ENCODE measurements around the gene DENND6B. TPM values are rescaled to one million over a fixed set of nuclear protein-coding genes. Genes with fewer than 3 reads are reported as not detected.

The DENND6B gene
- total and polyA plus RNA-seq, 4 donors, result 0.86 to 1.2 (median 1.1) TPM

DNA sequence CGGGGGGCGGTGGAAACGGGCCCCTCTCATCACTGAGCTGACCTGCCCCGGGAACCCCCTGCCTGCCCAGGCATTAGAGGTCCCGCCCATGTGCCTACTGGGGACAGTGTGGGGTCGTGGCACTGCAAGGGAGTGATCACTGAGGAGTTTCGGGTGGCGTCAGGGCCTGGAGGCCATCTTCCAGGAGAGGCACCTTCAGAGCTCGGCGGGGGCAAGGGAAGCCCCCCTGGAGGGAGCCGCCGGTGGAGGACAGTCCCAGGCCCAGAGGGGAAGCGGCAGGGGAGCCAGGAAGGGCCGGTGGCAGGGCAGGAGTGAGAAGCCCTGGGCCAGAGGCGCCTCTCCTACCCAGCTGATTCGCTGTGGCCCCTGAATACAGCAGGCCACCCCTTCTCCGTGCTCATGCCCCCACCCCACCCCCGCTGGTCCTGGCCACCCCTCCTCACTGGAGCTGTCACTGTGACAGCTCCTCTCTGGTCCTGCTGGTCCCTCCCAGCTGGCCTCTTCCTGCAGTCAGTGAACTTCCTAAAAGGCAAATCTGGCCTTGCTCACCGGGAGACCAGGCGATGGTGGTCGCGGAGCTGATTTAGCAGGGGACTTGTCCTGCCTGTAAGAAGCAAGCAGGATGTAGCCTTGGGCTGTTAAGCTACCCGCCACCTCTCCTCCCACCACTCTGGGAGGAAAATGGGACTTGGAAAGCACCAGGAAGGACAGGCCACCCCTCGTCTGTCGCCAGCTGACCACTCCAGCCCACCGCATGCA, 54.6 kb downstream of the DENND6B start:
- peaks cover 30 to 47% (median 36%) of the 10 kb centered on the region in 4 donors for H3K4me1 ChIP-seq (ENCODE audit: control insufficient read depth in 4 of 4, insufficient read depth in 4 of 4, low read length in 3 of 4)
- H3K9me3 ChIP-seq (ENCODE audit: control insufficient read depth in 4 of 4, low read length in 3 of 4), result no peaks in the 10 kb centered on the region
- 47% methylated on average over 26 of the region's 26 CpGs for WGBS
- peaks cover 0 to 17% (median 8%) of the 10 kb centered on the region in 4 donors for H3K36me3 ChIP-seq (ENCODE audit: control insufficient read depth in 4 of 4, insufficient read depth in 3 of 4, low read depth in 1 of 4, low read length in 3 of 4)
- H3K9ac ChIP-seq (ENCODE audit: low read depth in 1 of 2, low read length in 2 of 2), result no peak overlapping the region
- no peak overlapping the region for H3K27ac ChIP-seq (ENCODE audit: low read depth in 1 of 2, low read length in 2 of 2)
- no peaks in the 10 kb centered on the region for H3K27me3 ChIP-seq (ENCODE audit: control insufficient read depth in 4 of 4, insufficient read depth in 4 of 4, low read length in 3 of 4)
- no peak for DNase-seq (ENCODE audit: low spot score)
- TF ChIP-seq HNF4G (IDR thresholded peaks at IDR 0.05), result no peak
- no peak for TF ChIP-seq SP1 (IDR thresholded peaks at IDR 0.05)
- no peak for TF ChIP-seq FOXA2 (IDR thresholded peaks at IDR 0.05)
- no peak for TF ChIP-seq ZBTB33 (IDR thresholded peaks at IDR 0.05)
- TF ChIP-seq RXRA (IDR thresholded peaks at IDR 0.05), result no peak
- no peak for TF ChIP-seq HNF4A (conservative IDR thresholded peaks at IDR 0.05)
- no peak for TF ChIP-seq TAF1 (conservative IDR thresholded peaks at IDR 0.05)
- no peak for TF ChIP-seq MAX (IDR thresholded peaks at IDR 0.05)
- TF ChIP-seq JUND (IDR thresholded peaks at IDR 0.05), result no peak
- TF ChIP-seq NR2F2 (IDR thresholded peaks at IDR 0.05), result no peak
- no peak for TF ChIP-seq REST (IDR thresholded peaks at IDR 0.05)
- TF ChIP-seq ATF3 (IDR thresholded peaks at IDR 0.05), result no peak
- no peak for TF ChIP-seq GABPA (IDR thresholded peaks at IDR 0.05 in 1 of 2, conservative IDR thresholded peaks at IDR 0.05 in 1 of 2)
- TF ChIP-seq RAD21 (IDR thresholded peaks at IDR 0.05), result no peak
- TF ChIP-seq YY1 (IDR thresholded peaks at IDR 0.05), result no peak
- TF ChIP-seq FOXA1 (IDR thresholded peaks at IDR 0.05), result no peak
- TF ChIP-seq, protein P1, sequence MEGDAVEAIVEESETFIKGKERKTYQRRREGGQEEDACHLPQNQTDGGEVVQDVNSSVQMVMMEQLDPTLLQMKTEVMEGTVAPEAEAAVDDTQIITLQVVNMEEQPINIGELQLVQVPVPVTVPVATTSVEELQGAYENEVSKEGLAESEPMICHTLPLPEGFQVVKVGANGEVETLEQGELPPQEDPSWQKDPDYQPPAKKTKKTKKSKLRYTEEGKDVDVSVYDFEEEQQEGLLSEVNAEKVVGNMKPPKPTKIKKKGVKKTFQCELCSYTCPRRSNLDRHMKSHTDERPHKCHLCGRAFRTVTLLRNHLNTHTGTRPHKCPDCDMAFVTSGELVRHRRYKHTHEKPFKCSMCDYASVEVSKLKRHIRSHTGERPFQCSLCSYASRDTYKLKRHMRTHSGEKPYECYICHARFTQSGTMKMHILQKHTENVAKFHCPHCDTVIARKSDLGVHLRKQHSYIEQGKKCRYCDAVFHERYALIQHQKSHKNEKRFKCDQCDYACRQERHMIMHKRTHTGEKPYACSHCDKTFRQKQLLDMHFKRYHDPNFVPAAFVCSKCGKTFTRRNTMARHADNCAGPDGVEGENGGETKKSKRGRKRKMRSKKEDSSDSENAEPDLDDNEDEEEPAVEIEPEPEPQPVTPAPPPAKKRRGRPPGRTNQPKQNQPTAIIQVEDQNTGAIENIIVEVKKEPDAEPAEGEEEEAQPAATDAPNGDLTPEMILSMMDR (IDR thresholded peaks at IDR 0.05; ENCODE audit: low read depth, low read length, missing input control), result no peak
- TF ChIP-seq EGR1 (IDR thresholded peaks at IDR 0.05; ENCODE audit: low read depth in 2 of 2), result no peak
- H3K4me3 ChIP-seq (ENCODE audit: low read depth in 1 of 3, low read length in 3 of 3), result no peak overlapping the region

All from liver (tissue), 9 donors.